ENCODE results near the gene DROSHA. TPM values are rescaled to one million over a fixed set of nuclear protein-coding genes. Genes with fewer than 3 reads are reported as not detected.

Gene DROSHA
- total RNA-seq, 2 experiments from 2014 or later: 84.3 to 94.4 TPM

GRCh38 chr5:31523041-31523440, 8.9 kb downstream of the DROSHA start:
- Mint-ChIP-seq H3K27me3 (no peaks in the 10 kb centered on the region), H3K4me1 (peaks cover 4% of the 10 kb centered on the region), H3K9me3 (ENCODE audit: low read depth) (no peaks in the 10 kb centered on the region), H3K4me3 (no peak overlapping the region), H3K36me3 (ENCODE audit: low read depth) (peaks cover 59% of the 10 kb centered on the region), H3K27ac (no peak overlapping the region)
- ATAC-seq (no peak), DNase-seq (no peak)
- POLR2A ChIA-PET: interaction anchor here (0.5 kb wide), 1 partner anchor 17 kb away, joined by 3 read pairs; no protein-coding TSS in a partner anchor
- CTCF ChIA-PET: no interaction called here
- intact Hi-C loops (cut with DNase I, micrococcal nuclease): no loop called here

- POLR2A ChIA-PET: no interaction called here
- H3K27ac Mint-ChIP-seq: peak overlapping the region; percentile 62
- CTCF ChIA-PET: no interaction called here
- H3K4me3 Mint-ChIP-seq: no peak overlapping the region
- no peaks in the 10 kb centered on the region for H3K9me3 Mint-ChIP-seq (ENCODE audit: low read depth)
- intact Hi-C loops (cut with DNase I, micrococcal nuclease): no loop called here
- no peaks in the 10 kb centered on the region for H3K27me3 Mint-ChIP-seq
- DNase-seq (no peak), ATAC-seq (no peak)
- peaks cover 48% of the 10 kb centered on the region for H3K36me3 Mint-ChIP-seq (ENCODE audit: low read depth)
- H3K4me1 Mint-ChIP-seq: peaks cover 6% of the 10 kb centered on the region
Measured at GRCh38 chr5:31516802-31517201, 15.1 kb downstream of the DROSHA start.

GRCh38 chr5:31511305-31511704, 20.6 kb downstream of the DROSHA start:
- Mint-ChIP-seq H3K4me1 (no peaks in the 10 kb centered on the region), H3K9me3 (ENCODE audit: low read depth) (no peaks in the 10 kb centered on the region), H3K27ac (no peak overlapping the region), H3K27me3 (no peaks in the 10 kb centered on the region), H3K4me3 (no peak overlapping the region), H3K36me3 (ENCODE audit: low read depth) (peaks cover 65% of the 10 kb centered on the region)
- DNase-seq (no peak), ATAC-seq (no peak)
- ChIA-PET CTCF (no interaction called here), POLR2A (no interaction called here)
- intact Hi-C loops (cut with DNase I, micrococcal nuclease): no loop called here

GRCh38 chr5:31504529-31504928, 27.4 kb downstream of the DROSHA start:
- ChIA-PET CTCF (no interaction called here), POLR2A (no interaction called here)
- H3K9me3 Mint-ChIP-seq (ENCODE audit: low read depth): no peaks in the 10 kb centered on the region
- no peak overlapping the region for H3K27ac Mint-ChIP-seq
- intact Hi-C loops (cut with DNase I, micrococcal nuclease): no loop called here
- peaks cover 65% of the 10 kb centered on the region for H3K36me3 Mint-ChIP-seq (ENCODE audit: low read depth)
- H3K27me3 Mint-ChIP-seq: no peaks in the 10 kb centered on the region
- DNase-seq (no peak), ATAC-seq (no peak)
- H3K4me3 Mint-ChIP-seq: no peak overlapping the region
- no peaks in the 10 kb centered on the region for H3K4me1 Mint-ChIP-seq

- POLR2A ChIA-PET: no interaction called here
- Mint-ChIP-seq H3K27me3 (no peaks in the 10 kb centered on the region), H3K9me3 (ENCODE audit: low read depth) (no peaks in the 10 kb centered on the region), H3K4me3 (no peak overlapping the region), H3K27ac (no peak overlapping the region), H3K4me1 (no peaks in the 10 kb centered on the region), H3K36me3 (ENCODE audit: low read depth) (peaks cover 66% of the 10 kb centered on the region)
- intact Hi-C loops (cut with DNase I, micrococcal nuclease): no loop called here
- no peak for ATAC-seq
- CTCF ChIA-PET: no interaction called here
- DNase-seq: no peak
Measured at GRCh38 chr5:31502506-31502905, 29.4 kb downstream of the DROSHA start.

GRCh38 chr5:31500256-31500655, 31.6 kb downstream of the DROSHA start:
- H3K4me3 Mint-ChIP-seq: no peak overlapping the region
- H3K9me3 Mint-ChIP-seq (ENCODE audit: low read depth): no peaks in the 10 kb centered on the region
- ChIA-PET POLR2A (no interaction called here), CTCF (interaction anchor here (0.6 kb wide), 1 partner anchor 556 kb away, joined by 3 read pairs; no protein-coding TSS in a partner anchor)
- peaks cover 69% of the 10 kb centered on the region for H3K36me3 Mint-ChIP-seq (ENCODE audit: low read depth)
- no peaks in the 10 kb centered on the region for H3K4me1 Mint-ChIP-seq
- no peak for DNase-seq
- H3K27me3 Mint-ChIP-seq: no peaks in the 10 kb centered on the region
- no peak for ATAC-seq
- intact Hi-C loops (cut with DNase I, micrococcal nuclease): no loop called here
- no peak overlapping the region for H3K27ac Mint-ChIP-seq

- Mint-ChIP-seq H3K9me3 (ENCODE audit: low read depth) (no peaks in the 10 kb centered on the region), H3K27ac (no peak overlapping the region), H3K4me3 (no peak overlapping the region), H3K4me1 (no peaks in the 10 kb centered on the region), H3K36me3 (ENCODE audit: low read depth) (peaks cover 67% of the 10 kb centered on the region), H3K27me3 (no peaks in the 10 kb centered on the region)
- CTCF ChIA-PET: interaction anchor here (0.5 to 0.9 kb wide), 3 partner anchors 17 to 34 kb away, joined by 3 read pairs; no protein-coding TSS in a partner anchor
- ATAC-seq (no peak), DNase-seq (no peak)
- POLR2A ChIA-PET: no interaction called here
- intact Hi-C loops (cut with DNase I, micrococcal nuclease): no loop called here
Measured at GRCh38 chr5:31496891-31497290, 35.0 kb downstream of the DROSHA start.

- Mint-ChIP-seq H3K9me3 (ENCODE audit: low read depth) (no peaks in the 10 kb centered on the region), H3K36me3 (ENCODE audit: low read depth) (peaks cover 66% of the 10 kb centered on the region), H3K4me1 (no peaks in the 10 kb centered on the region), H3K27me3 (no peaks in the 10 kb centered on the region), H3K4me3 (no peak overlapping the region), H3K27ac (no peak overlapping the region)
- DNase-seq (no peak), ATAC-seq (no peak)
- CTCF ChIA-PET: interaction anchor here (0.9 kb wide), 1 partner anchor 33 kb away, joined by 3 read pairs; no protein-coding TSS in a partner anchor
- intact Hi-C loops (cut with DNase I, micrococcal nuclease): no loop called here
- POLR2A ChIA-PET: no interaction called here
Measured at GRCh38 chr5:31496301-31496700, 35.6 kb downstream of the DROSHA start.

GRCh38 chr5:31495336-31495735, 36.6 kb downstream of the DROSHA start:
- H3K9me3 Mint-ChIP-seq (ENCODE audit: low read depth): no peaks in the 10 kb centered on the region
- no peak for ATAC-seq
- H3K4me1 Mint-ChIP-seq: no peaks in the 10 kb centered on the region
- peaks cover 59% of the 10 kb centered on the region for H3K36me3 Mint-ChIP-seq (ENCODE audit: low read depth)
- POLR2A ChIA-PET: no interaction called here
- H3K27me3 Mint-ChIP-seq: no peaks in the 10 kb centered on the region
- CTCF ChIA-PET: no interaction called here
- intact Hi-C loops (cut with DNase I, micrococcal nuclease): no loop called here
- H3K4me3 Mint-ChIP-seq: no peak overlapping the region
- no peak overlapping the region for H3K27ac Mint-ChIP-seq
- DNase-seq: no peak

- no peak for DNase-seq
- intact Hi-C loops (cut with DNase I, micrococcal nuclease): no loop called here
- ChIA-PET CTCF (interaction anchor here (1.2 kb wide), 1 partner anchor 48 kb away, joined by 3 read pairs; no protein-coding TSS in a partner anchor), POLR2A (no interaction called here)
- H3K4me3 Mint-ChIP-seq: no peak overlapping the region
- no peak for ATAC-seq
- no peaks in the 10 kb centered on the region for H3K27me3 Mint-ChIP-seq
- no peaks in the 10 kb centered on the region for H3K4me1 Mint-ChIP-seq
- H3K36me3 Mint-ChIP-seq (ENCODE audit: low read depth): peaks cover 63% of the 10 kb centered on the region
- H3K9me3 Mint-ChIP-seq (ENCODE audit: low read depth): no peaks in the 10 kb centered on the region
- H3K27ac Mint-ChIP-seq: no peak overlapping the region
Measured at GRCh38 chr5:31492869-31493268, 39.0 kb downstream of the DROSHA start.

GRCh38 chr5:31487506-31487905, 44.4 kb downstream of the DROSHA start:
- POLR2A ChIA-PET: no interaction called here
- ATAC-seq (no peak), DNase-seq (no peak)
- Mint-ChIP-seq H3K9me3 (ENCODE audit: low read depth) (no peaks in the 10 kb centered on the region), H3K4me1 (no peaks in the 10 kb centered on the region), H3K36me3 (ENCODE audit: low read depth) (peaks cover 50% of the 10 kb centered on the region), H3K4me3 (no peak overlapping the region), H3K27me3 (no peaks in the 10 kb centered on the region), H3K27ac (no peak overlapping the region)
- intact Hi-C loops (cut with DNase I, micrococcal nuclease): no loop called here
- CTCF ChIA-PET: no interaction called here

- Mint-ChIP-seq H3K36me3 (ENCODE audit: low read depth) (peaks cover 52% of the 10 kb centered on the region), H3K27me3 (no peaks in the 10 kb centered on the region), H3K4me3 (no peak overlapping the region), H3K27ac (no peak overlapping the region), H3K9me3 (ENCODE audit: low read depth) (no peaks in the 10 kb centered on the region), H3K4me1 (no peaks in the 10 kb centered on the region)
- DNase-seq: no peak
- ATAC-seq: no peak
- intact Hi-C loops (cut with DNase I, micrococcal nuclease): no loop called here
- CTCF ChIA-PET: no interaction called here
- POLR2A ChIA-PET: no interaction called here
Measured at GRCh38 chr5:31486441-31486840, 45.5 kb downstream of the DROSHA start.
